ENCODE results near the gene CFAP46. TPM values are rescaled to one million over a fixed set of nuclear protein-coding genes. Genes with fewer than 3 reads are reported as not detected.

The CFAP46 gene
- total and polyA plus RNA-seq, 2 of the 8 experiments (the other 6 are each of a cell fraction or from before 2014, with no cell fraction given): 2.6 to 4.8 TPM

DNA sequence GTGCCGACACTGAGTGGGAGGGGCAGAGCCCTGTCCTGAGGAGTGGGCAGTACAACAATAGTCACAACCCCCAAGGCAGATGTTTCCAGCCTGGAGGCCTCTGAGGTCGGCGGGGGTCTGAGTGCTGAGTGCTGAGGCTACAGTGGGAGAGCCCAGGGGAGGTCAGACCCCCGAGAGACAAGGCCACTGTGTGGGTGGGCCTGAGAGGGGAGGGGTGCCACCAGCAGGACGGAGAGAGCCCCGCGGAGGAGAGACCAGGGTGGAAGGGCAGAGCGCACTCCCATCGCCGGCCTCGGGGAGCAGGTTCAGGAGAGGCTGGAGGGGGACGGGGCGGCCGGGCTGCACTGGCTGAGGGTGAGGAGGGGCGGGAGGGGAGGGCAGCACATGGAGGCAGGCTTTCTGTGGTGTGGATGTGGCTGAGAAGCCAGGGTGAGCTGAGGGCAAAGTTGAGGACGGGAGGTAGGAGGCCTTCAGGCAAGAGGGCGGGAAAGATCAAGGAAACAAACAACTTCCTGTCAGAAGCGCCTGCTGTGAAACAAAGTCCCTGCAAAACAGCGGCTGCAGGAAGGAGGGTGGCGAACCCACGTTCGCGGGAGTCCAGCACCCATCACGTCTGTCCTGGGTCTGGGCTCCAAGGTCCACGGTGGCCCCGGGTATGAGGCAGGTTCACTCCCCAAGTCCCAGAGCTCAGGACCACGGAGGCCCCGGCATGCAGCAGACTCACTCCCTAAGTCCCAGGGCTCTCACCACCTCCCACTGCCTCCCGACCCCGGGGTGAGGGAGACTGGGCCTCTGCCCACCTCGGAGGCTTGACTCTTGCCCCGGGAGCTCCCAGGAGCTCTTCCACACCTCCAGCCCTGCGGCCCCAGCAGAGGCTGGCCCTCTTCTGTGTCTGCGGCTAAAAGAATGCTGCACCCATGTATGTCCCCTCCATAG lies 79.6 kb downstream of the CFAP46 start:
- H4K91ac ChIP-seq (replicated peaks; ENCODE audit: insufficient read length, low read length): peak overlapping the region; percentile 75
- peak in 1 of 2 experiments; percentile 50 for DNase-seq (ENCODE audit: low read depth in 1 of 2, low spot score in 2 of 2)
- H3K79me1 ChIP-seq (ENCODE audit: low read depth, low read length): no peaks in the 10 kb centered on the region
- H3K27ac ChIP-seq (ENCODE audit: low read depth, low read length): no peak overlapping the region
- ChIA-PET POLR2A (ENCODE audit: partially characterized antibody) (no interaction called here), CTCF (ENCODE audit: partially characterized antibody) (interaction anchor here (0.9 to 4.1 kb wide), 3 partner anchors 20 to 208 kb away, joined by 3 to 17 read pairs (median 4); no protein-coding TSS in a partner anchor)
- H3K36me3 ChIP-seq (ENCODE audit: control insufficient read depth in 2 of 4, insufficient read depth in 4 of 4, low read length in 3 of 4): no peaks in the 10 kb centered on the region
- no peaks in the 10 kb centered on the region for H3K9me3 ChIP-seq (ENCODE audit: insufficient read depth in 2 of 2, low read depth in 1 of 2, low read length in 1 of 2)
- H3K56ac ChIP-seq (replicated peaks; ENCODE audit: insufficient read length, low read depth, low read length): no peak overlapping the region
- no peak overlapping the region for H2BK120ac ChIP-seq (replicated peaks; ENCODE audit: low read depth, low read length)
- no peaks in the 10 kb centered on the region for H3K23me2 ChIP-seq (ENCODE audit: low read depth, low read length)
- no peaks in the 10 kb centered on the region for H3K79me2 ChIP-seq (ENCODE audit: control insufficient read depth in 1 of 2, insufficient read depth in 2 of 2, low read length in 2 of 2)
- TF ChIP-seq HDAC2 (IDR thresholded peaks at IDR 0.05; ENCODE audit: borderline replicate concordance in 1 of 2, low read depth in 2 of 2, low read length in 2 of 2) (no peak), CBX5 (IDR thresholded peaks at IDR 0.05; ENCODE audit: low read depth, low read length) (no peak), CTBP2 (IDR thresholded peaks at IDR 0.05; ENCODE audit: borderline replicate concordance, insufficient read depth, insufficient read length, low read length) (no peak), POU5F1 (IDR thresholded peaks at IDR 0.05; ENCODE audit: low read depth, low read length) (no peak), E2F6 (IDR thresholded peaks at IDR 0.05) (peak; percentile 77)
- TF ChIP-seq, protein P1, sequence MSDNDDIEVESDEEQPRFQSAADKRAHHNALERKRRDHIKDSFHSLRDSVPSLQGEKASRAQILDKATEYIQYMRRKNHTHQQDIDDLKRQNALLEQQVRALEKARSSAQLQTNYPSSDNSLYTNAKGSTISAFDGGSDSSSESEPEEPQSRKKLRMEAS (IDR thresholded peaks at IDR 0.05): 0 out of 2 replicates have a peak, but pooled peaks have one; percentile 38
- no peak overlapping the region for H3K4me3 ChIP-seq (ENCODE audit: extremely low read depth in 1 of 4, insufficient read depth in 2 of 4, low read depth in 3 of 4, low read length in 4 of 4)
- 0 out of 2 replicates have a peak overlapping the region, but pooled peaks have one; percentile 71 for H2BK5ac ChIP-seq (ENCODE audit: low read depth, low read length)
- H2BK20ac ChIP-seq (ENCODE audit: low read length): peak overlapping the region; percentile 7; the same call in 1 of the 2 replicates
- peak overlapping the region; percentile 63; the same call in 1 of the 2 replicates for H2BK12ac ChIP-seq (ENCODE audit: low read depth, low read length)
- no peak overlapping the region for H3K4ac ChIP-seq (replicated peaks; ENCODE audit: insufficient read length, low read depth, low read length)
- H4K20me1 ChIP-seq (replicated peaks in 1 of 2; ENCODE audit: control insufficient read depth in 1 of 2, insufficient read depth in 2 of 2, low read length in 2 of 2): no peaks in the 10 kb centered on the region
- H3K4me1 ChIP-seq (replicated peaks in 1 of 4; ENCODE audit: control insufficient read depth in 3 of 4, insufficient read depth in 4 of 4, low read length in 3 of 4): peaks cover 0 to 6% (median 3%) of the 10 kb centered on the region in 4 experiments; a peak in 5 of 7 replicates
- no peak overlapping the region for H4K5ac ChIP-seq (ENCODE audit: insufficient read length, low read depth, low read length)
- 0 out of 2 replicates have a peak overlapping the region, but pooled peaks have one; percentile 72 for H2BK15ac ChIP-seq (ENCODE audit: low read length)
- no peak overlapping the region for H3K9ac ChIP-seq (replicated peaks in 1 of 4; ENCODE audit: extremely low read depth in 1 of 4, low read depth in 3 of 4, low read length in 3 of 4)
- H3K27me3 ChIP-seq (replicated peaks in 1 of 4; ENCODE audit: control insufficient read depth in 3 of 4, extremely low read depth in 1 of 4, insufficient read depth in 3 of 4, low read length in 3 of 4): no peaks in the 10 kb centered on the region
- H4K8ac ChIP-seq (ENCODE audit: extremely low read depth, insufficient read depth, low read length): no peak overlapping the region
- no peak for FAIRE-seq
- WGBS, 2 experiments (ENCODE audit: extremely low coverage in 1 of 2, insufficient coverage in 1 of 2, insufficient read length in 1 of 2, insufficient replicate concordance in 2 of 2, low coverage in 1 of 2, low lambda C conversion rate in 2 of 2, missing lambda C conversion rate in 1 of 2): 93% methylated on average over 15 of the region's 34 CpGs; no CpG with 5 or more reads in 1 of the 2 experiments
- H3K18ac ChIP-seq (ENCODE audit: extremely low read depth, low read length): peak overlapping the region; percentile 43; the same call in 1 of the 2 replicates
- no peak overlapping the region for H2AK5ac ChIP-seq (ENCODE audit: low read depth, low read length)
- H3K23ac ChIP-seq (ENCODE audit: insufficient read length): no peak overlapping the region
- peak overlapping the region; percentile 90; the same call in 1 of the 2 replicates for H2AFZ ChIP-seq (ENCODE audit: low read length)
- H3K4me2 ChIP-seq (ENCODE audit: insufficient read depth in 1 of 2, low read depth in 2 of 2, low read length in 2 of 2): no peak overlapping the region
- no peak overlapping the region for H3K14ac ChIP-seq (ENCODE audit: insufficient read length)
